C4-2B (cell line): ENCODE measurements around the gene MYLK3.

ENCODE experiments used
- CTCF ChIP-seq: fragments of 450-650 bp; conservative IDR thresholded peaks from 2 replicates; pipeline ENCODE4 v1.5.1; 2017; ENCODE audit warnings: mild to moderate bottlenecking
- ZFX ChIP-seq: fragments of 450-650 bp; IDR thresholded peaks from 2 replicates; pipeline ENCODE4 v1.6.1; 2017

- no peak for TF ChIP-seq CTCF
- no peak for TF ChIP-seq ZFX
Measured at GRCh38 chr16:46747777-46748651, at the start of gene MYLK3.
